GM18502 (cell line): ENCODE measurements around the gene TTC39B.

Experiments
- ATAC-seq: cut with Tn5 transposase; IDR thresholded peaks from one replicate; pipeline ENCODE4 v1.9.1; 2021; ENCODE audit warnings: mild to moderate bottlenecking; ENCODE audit not compliant: unreplicated experiment, poor library complexity

Gene TTC39B

DNA sequence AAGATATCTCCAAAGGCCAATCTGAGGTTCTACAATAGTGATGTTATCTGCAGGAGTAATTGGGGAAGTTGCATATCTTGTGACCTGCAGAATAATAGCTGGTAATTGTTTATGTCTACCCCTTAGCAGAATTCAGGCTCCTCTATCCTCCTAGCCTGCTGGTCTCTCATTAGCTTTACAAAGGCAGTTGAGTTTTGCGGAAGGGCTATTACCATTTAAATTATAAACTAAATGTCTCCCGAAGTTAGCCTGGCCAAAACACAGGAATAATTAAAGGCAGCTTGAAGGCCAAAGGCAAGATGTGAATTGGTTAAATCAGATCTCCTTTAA lies 168.7 kb downstream of the TTC39B start:
- ATAC-seq: no peak

DNA sequence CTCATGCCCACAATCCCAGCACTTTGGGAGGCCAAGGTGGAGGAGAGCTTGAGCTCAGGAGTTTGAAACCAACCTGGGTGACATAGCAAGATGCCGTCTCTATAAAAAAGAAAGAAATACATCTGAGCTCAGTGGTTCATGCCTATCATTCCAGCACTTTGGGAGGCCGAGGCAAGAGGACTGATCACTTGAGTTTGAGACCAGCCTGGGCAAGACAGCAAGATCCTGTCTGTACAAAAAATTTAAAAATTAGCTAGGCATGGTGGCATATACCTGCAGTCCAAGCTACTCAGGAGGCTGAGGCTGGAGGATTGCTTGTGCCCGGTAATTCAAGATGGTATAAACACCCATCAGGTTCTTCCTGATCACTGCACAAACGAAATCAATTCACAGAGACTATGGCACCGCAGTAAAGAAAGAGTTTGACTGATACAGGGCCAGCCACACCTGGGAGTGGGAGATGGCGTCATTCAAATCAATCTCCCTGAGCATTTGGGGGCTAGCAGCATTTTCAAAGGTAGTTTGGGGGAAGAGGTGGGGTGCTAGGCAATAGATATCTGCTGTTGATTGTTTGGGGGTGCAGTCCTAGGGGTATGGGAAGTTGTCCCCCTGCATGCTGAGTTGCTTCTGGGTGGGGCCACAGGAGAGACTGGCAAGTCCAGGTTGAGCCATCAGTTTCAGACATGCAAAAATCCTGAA lies 169.2 kb downstream of the TTC39B start:
- no peak for ATAC-seq

DNA sequence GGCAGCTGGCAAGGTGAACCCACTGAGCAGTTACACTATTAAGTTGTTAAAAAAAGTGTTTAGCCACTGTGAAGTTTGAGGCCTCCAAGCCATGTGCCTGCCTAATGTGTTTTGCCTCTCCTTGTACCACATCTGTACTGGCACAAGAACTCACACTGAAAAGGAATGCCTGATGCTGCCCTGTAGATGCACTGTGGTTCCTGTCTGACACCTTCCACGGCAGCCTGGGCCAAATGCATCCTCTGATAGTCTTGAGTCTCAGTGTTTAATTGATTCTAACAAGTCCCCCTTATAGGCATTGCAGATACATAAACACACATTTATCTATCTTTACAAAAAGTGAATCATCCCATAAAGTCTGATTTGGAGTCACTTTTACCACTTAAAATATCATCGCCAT lies 169.9 kb downstream of the TTC39B start:
- ATAC-seq: no peak

DNA sequence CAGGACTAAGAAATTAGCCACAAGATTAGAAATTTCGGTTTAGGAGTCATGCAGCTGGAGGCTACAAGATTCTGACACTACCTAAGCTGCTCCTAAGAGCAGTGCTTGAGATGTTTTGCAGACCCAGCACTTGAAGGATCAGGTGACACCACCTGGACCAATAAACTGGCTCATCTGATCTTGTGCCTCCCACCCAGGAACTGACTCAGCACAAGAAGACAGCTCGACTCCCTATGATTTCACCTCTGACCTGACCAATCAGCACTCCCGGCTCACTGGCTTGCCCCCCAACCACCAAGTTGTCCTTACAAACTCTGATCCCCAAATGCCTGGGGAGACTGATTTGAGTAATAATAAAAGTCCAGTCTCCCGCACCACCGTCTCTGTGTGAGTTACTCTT lies 170.4 kb downstream of the TTC39B start:
- no peak for ATAC-seq

DNA sequence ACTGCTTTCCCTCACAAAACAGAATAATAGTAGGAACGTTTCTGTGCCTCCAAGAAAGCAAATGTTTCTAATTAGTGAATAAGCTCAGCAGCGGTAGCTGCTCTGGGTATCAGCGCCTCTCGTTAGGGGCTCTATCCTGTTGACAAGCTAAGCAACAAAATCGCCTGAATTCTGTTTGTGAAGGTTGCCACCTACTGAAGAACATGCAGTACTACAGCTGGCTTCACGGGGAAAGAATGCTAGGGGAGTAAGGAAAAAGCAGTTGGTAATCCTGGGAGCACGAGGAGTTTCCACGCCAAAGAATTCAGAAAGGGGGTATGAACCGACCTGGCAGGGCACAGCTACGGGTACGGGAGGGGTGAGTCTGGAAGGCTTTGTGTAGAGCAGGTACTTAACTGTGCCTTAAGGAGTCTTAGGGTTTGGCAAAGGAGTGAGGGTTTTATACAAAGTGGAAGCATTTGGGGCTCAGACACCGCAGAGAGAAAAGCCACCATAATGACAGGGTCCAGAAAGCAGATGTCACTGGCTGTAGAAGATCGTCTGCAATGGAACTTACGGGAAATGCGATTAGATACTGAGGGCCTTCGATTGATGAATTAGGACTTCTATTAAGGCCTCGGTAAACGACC lies 171.7 kb downstream of the TTC39B start:
- peak; percentile 94 for ATAC-seq

DNA sequence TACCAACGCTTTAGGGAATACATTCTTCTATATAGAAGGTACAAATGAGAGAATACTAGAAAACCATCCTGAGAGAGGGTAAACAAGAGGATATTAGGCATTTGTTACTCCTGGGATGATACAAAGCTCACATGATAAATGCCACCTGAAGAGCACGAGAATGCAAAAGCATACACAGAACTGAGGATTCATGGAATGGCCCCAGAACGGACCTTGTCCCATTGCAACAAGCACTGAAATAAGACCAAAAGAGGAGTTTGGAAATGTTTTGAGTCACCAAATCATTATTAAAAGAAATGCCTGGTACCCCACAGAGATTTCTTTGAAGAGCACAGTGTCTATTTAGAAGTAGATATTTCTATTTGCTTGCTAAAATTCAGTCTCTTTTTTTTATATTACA lies 173.5 kb downstream of the TTC39B start:
- ATAC-seq: no peak

DNA sequence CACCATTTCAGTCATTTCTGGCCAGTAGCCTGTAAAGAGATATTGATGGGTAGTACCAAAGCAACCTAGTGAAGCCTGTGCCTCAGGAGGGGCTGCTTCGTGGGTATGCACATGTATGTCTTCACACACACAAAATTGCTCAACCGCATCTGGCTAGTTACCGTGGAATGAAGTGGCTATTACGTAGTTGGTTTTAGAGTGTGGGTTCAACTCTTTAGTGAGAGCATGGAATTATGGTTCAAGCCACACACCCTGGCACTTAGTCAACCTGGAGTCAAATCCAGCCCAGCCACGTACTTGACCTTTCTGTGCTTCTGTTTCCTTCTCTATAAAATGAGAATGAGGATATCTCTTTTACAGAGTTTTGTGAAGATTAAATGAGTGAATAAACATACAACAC lies 174.9 kb downstream of the TTC39B start:
- no peak for ATAC-seq

DNA sequence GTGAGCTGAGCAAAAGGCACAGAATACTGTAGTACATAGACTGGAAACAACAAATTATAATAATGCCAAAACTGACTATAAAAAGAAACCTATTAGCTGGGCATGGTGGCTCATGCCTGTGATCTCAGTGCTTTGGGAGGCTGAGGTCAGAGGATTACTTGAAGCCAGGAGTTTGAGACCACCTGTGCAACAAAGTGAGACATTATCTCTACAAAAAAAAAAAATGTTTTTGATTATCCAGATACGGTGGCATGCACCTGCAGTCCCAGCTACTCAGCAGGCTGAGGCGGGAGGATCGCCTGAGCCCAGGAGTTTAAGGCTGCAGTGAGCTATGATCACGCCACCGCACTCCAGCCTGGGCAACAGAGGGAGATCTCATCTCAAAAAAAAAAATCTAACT lies 175.9 kb downstream of the TTC39B start:
- no peak for ATAC-seq

DNA sequence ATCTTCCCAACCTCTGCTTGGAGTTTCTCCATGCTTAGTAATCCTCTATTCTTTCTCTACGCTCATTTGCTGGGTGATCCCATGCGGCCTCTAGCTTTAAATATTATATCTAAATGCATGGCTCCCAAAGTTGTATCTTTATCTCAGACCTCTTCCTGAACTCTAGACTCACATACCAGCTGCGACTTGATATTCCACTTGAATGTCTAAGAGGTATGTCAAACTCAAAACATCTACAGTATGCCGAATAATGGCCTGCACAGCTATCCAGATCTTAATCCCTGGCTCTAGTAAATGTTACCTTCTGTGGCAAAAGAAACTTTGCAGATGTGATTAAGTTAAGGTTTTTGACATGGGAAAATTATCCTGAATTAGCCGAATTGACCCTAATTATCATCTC lies 179.2 kb downstream of the TTC39B start:
- ATAC-seq: no peak

DNA sequence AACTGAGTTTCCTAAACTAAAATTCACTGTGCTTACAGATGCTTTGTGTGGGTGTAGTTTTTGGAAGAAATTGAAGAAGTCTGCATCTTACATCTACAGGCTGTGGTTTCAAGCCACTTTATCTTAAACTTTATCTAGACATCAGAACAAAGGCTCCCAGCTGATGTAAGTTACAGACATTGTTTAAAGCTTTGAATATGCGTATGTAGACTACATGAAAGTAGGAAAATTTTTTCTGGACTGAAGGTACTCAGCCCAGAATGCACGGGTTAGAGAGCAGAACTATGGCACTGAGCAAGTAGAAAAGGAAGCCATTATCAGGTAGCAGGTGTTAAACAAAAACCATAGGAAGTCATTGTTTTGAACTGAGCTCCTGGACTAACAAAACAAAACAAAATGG lies 185.4 kb downstream of the TTC39B start:
- ATAC-seq: no peak

DNA sequence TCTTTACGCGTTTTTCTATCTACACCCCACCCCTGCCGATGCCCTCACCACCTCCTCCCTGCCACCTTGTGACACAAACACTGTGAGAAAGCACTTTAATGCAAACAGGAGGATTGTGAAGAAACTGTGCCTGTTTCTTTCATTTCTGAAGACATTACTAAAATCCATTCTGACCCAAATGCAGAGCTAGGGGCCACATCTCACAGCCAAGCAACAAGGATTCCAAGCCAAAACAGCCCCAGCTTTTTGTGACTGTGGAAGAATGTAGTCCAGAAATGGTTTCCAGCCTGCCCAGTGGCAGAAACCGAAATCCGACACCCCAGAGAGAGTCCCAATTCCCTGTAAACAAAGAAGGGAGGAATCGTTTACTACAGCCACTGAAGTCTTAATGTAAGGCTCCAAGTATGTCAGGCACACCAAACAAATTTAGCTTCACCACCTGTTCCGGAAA lies 190.9 kb downstream of the TTC39B start:
- ATAC-seq: no peak

DNA sequence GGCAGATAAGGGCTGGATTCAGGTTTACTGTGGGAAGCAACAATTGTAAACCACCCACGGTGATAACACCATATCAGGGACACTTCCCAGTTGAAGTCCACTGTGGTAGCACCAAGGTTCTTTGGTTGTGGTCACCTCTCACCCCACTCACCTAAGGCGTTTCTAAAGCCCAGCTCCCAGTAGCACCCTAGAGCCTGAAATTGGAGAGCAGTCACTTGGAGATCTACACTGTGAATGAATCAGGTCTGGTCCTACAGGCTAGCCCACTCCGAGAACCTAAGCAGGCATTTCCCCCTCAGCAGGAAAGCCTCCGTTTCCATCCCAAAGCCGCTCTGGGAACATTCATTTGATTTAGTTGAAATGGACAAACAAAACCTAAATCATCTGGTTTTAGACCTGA lies 191.3 kb downstream of the TTC39B start:
- ATAC-seq: no peak

DNA sequence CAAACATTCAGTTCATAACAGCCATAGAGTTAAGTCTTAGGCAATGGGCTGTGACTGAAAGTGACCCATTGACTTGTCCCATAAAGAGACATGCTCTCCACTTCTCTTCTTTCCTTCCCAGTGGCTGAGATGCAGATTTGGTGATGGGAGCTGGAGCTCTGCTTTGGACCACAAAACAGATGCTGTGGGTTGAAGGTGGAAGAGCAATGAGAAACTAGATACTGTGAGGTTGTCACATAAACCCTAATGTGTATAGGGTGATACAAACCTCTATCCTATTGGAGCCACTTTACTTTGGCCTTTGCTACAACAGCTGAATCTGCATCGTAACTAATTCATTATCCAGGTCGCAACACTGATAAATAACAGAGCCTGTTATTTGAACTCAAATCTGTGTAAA lies 192.0 kb downstream of the TTC39B start:
- no peak for ATAC-seq
